ENCODE data around the gene ODC1.
"Not testable (repeated sequence)": the region's sequence is repeated elsewhere in the genome, so short reads cannot be mapped to it uniquely, and the experiment has no call there.

ODC1 gene

DNA sequence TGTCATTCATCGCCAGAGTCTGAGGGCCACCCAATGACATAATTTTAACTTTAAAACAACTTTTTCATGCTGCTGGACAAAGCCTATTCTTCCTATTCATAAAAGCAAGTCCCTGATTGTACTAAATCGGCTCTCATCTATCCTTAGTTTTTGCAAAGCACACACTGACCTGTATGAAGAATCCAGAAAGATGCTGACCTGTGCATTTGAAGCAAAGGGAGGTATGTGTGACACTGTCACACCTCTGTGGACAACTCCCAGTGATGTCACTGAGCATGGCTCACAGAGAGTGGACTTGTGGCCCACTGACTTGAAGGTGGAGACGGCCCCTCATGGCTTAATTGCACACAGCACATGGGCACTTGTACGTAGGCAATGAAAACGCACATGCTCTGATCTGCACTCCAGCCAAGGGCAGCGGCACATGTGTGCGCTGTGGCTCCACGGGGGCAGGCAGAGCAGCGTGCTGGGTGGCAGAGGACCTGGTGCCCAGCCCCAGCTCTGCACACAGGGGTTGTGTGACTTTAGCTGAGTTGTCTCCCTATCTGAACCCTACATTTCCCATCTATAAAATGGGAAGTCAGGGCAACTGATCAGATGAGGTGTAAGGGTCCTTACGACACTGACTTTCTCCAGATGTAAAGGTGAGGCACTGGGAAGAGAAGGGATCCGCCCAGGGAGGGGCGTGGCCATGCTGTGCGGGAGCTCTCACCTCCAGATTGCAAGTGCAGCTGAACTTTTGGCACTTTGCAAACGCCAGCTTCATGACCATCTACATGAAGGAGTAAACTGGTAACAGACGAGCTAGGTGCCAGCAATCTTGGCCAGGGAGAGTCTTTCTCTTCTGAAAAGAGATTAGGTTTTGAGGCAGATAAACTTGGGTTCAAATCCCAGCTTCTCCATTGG, 14.3 kb upstream of the ODC1 start:
- no peaks in the 10 kb centered on the region for H3K27me3 ChIP-seq (ENCODE audit: control insufficient read depth, insufficient read depth, low read length)
- no peak overlapping the region for H3K9ac ChIP-seq (ENCODE audit: low read depth, low read length)
- H3K4me3 ChIP-seq (ENCODE audit: low read depth, low read length) = no peak overlapping the region
- H3K36me3 ChIP-seq (ENCODE audit: control insufficient read depth, insufficient read depth, low read length) = no peaks in the 10 kb centered on the region
- H3K9me3 ChIP-seq (ENCODE audit: control insufficient read depth, insufficient read depth, low read length) = no peaks in the 10 kb centered on the region
- H3K4me1 ChIP-seq (ENCODE audit: control insufficient read depth, insufficient read depth, low read length) = no peaks in the 10 kb centered on the region

DNA sequence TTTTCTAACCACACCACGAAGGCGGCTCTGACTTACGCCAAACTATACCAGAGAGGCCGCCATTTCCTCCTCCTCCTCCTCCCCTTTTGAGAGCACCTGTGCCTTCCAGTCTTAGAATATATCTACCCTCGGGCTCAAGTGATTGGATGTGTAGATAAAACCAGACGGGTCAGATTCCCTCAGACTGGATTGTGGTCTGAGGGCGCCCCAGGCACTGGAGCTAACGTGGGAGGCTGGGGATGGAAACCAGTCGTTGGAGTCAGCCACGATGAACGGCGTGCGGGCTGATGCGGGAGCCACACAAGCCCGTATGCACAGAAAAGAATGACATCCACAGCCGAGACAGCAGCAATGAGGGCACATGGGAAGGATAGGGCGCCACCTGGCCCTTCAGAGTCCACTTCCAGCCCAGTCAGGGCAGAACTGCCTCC, 12.3 kb upstream of the ODC1 start:
- Histone ChIP-seq H3K4me1 (ENCODE audit: control insufficient read depth, insufficient read depth, low read length) (no peaks in the 10 kb centered on the region), H3K9ac (ENCODE audit: low read depth, low read length) (no peak overlapping the region), H3K27me3 (ENCODE audit: control insufficient read depth, insufficient read depth, low read length) (no peaks in the 10 kb centered on the region), H3K4me3 (ENCODE audit: low read depth, low read length) (no peak overlapping the region), H3K9me3 (ENCODE audit: control insufficient read depth, insufficient read depth, low read length) (no peaks in the 10 kb centered on the region), H3K36me3 (ENCODE audit: control insufficient read depth, insufficient read depth, low read length) (no peaks in the 10 kb centered on the region)

DNA sequence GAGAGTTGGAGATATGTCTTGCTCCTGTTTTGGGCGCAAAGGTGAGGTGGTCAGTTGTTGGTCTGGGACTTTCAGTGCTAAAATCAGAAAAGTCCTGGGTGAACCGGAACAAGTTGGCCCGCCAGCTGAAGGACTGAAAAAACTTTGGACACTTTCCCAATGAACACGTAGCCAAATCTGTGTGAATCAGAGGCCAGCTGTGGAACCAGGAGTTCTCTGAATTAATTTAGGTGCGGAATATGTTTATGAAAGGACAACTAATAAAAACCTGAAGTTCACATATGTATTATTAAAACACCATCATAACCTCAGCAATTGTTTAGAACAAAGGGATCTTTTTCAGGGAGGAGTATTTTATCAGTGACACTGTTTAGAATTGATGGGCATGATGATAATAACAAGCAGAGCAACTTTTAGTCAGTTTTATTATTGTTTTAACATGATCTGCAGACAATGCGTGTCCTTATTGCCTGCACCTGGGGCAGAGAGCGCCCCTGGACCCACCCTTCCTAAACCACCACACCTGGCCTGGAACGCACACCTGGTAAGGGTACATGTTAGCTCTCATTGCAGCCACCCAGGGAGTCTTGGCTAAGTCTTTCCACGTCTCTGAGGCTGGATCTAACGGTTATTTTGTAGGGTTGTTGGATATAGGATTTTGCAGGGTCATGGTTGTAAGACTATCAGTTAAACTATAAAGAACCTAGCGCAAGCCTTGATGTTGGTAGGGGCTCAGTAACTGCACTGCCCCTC, 9.9 kb upstream of the ODC1 start:
- no peaks in the 10 kb centered on the region for H3K4me1 ChIP-seq (ENCODE audit: control insufficient read depth, insufficient read depth, low read length)
- no peaks in the 10 kb centered on the region for H3K36me3 ChIP-seq (ENCODE audit: control insufficient read depth, insufficient read depth, low read length)
- no peaks in the 10 kb centered on the region for H3K9me3 ChIP-seq (ENCODE audit: control insufficient read depth, insufficient read depth, low read length)
- H3K9ac ChIP-seq (ENCODE audit: low read depth, low read length) = no peak overlapping the region
- no peaks in the 10 kb centered on the region for H3K27me3 ChIP-seq (ENCODE audit: control insufficient read depth, insufficient read depth, low read length)
- H3K4me3 ChIP-seq (ENCODE audit: low read depth, low read length) = no peak overlapping the region

DNA sequence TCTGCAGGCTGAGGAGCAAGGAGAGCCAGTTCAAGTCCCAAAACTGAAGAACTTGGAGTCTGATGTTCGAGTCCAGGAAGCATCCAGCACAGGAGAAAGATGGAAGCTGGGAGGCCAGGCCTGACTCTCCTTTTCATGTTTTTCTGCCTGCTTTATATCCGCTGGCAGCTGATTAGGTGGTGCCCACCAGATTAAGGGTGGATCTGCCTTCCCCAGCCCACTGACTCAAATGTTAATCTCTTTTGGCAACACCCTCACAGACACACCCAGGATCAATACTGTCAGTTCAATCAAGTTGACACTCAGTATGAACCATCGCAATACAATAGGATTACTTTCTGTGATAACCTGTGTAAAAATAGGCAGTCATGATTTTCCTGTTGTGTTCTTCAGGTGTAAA, 9.1 kb upstream of the ODC1 start:
- H3K4me1 ChIP-seq (ENCODE audit: control insufficient read depth, insufficient read depth, low read length); H3K4me3 ChIP-seq (ENCODE audit: low read depth, low read length); H3K36me3 ChIP-seq (ENCODE audit: control insufficient read depth, insufficient read depth, low read length); H3K27me3 ChIP-seq (ENCODE audit: control insufficient read depth, insufficient read depth, low read length); H3K9ac ChIP-seq (ENCODE audit: low read depth, low read length); H3K9me3 ChIP-seq (ENCODE audit: control insufficient read depth, insufficient read depth, low read length): not testable (repeated sequence)

DNA sequence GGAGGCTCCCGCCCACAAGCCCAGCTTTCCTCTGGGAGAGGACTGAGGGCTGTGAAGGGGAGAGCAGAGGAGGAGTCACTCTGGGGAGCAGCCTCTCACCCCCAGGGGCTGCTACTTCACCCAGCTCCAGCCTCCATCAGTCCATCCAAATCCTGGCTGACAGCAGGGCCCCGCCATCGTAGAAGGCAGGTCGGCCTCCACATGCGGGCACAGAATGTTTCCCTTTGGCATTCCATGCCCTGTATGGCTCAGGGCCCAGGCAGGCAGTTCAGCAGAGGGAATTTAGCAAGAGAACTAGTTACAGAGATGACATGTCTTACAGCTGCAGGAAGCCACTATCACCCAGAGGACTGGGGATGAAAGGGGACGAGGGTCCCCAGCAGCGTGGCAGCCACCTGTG, 6.4 kb upstream of the ODC1 start:
- Histone ChIP-seq H3K9me3 (ENCODE audit: control insufficient read depth, insufficient read depth, low read length) (no peaks in the 10 kb centered on the region), H3K4me1 (ENCODE audit: control insufficient read depth, insufficient read depth, low read length) (no peaks in the 10 kb centered on the region), H3K9ac (ENCODE audit: low read depth, low read length) (no peak overlapping the region), H3K27me3 (ENCODE audit: control insufficient read depth, insufficient read depth, low read length) (peaks cover 7% of the 10 kb centered on the region), H3K4me3 (ENCODE audit: low read depth, low read length) (no peak overlapping the region), H3K36me3 (ENCODE audit: control insufficient read depth, insufficient read depth, low read length) (no peaks in the 10 kb centered on the region)

DNA sequence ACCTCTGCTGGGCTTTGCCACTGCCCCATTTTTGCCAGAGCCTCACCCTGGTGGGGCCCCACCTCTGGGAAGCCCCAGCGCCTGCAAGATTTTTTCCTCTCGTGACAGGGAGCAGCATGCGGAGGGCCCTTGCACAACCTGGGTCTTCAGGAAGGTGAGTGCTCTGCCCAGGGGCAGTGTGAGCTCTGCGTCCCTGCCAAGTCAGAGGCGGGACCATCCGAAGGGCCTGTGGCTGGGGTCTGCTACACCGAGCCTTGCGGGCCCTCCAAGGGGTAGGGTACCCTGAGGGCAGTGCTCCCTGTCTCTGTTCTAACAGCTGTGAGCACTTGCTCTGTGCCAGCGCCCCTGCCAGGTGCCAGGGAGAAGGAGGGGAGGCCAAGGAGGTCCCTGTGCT, 5.8 kb upstream of the ODC1 start:
- Histone ChIP-seq H3K9ac (ENCODE audit: low read depth, low read length) (no peak overlapping the region), H3K4me3 (ENCODE audit: low read depth, low read length) (no peak overlapping the region), H3K36me3 (ENCODE audit: control insufficient read depth, insufficient read depth, low read length) (no peaks in the 10 kb centered on the region), H3K9me3 (ENCODE audit: control insufficient read depth, insufficient read depth, low read length) (no peaks in the 10 kb centered on the region), H3K4me1 (ENCODE audit: control insufficient read depth, insufficient read depth, low read length) (no peaks in the 10 kb centered on the region), H3K27me3 (ENCODE audit: control insufficient read depth, insufficient read depth, low read length) (peaks cover 13% of the 10 kb centered on the region)

DNA sequence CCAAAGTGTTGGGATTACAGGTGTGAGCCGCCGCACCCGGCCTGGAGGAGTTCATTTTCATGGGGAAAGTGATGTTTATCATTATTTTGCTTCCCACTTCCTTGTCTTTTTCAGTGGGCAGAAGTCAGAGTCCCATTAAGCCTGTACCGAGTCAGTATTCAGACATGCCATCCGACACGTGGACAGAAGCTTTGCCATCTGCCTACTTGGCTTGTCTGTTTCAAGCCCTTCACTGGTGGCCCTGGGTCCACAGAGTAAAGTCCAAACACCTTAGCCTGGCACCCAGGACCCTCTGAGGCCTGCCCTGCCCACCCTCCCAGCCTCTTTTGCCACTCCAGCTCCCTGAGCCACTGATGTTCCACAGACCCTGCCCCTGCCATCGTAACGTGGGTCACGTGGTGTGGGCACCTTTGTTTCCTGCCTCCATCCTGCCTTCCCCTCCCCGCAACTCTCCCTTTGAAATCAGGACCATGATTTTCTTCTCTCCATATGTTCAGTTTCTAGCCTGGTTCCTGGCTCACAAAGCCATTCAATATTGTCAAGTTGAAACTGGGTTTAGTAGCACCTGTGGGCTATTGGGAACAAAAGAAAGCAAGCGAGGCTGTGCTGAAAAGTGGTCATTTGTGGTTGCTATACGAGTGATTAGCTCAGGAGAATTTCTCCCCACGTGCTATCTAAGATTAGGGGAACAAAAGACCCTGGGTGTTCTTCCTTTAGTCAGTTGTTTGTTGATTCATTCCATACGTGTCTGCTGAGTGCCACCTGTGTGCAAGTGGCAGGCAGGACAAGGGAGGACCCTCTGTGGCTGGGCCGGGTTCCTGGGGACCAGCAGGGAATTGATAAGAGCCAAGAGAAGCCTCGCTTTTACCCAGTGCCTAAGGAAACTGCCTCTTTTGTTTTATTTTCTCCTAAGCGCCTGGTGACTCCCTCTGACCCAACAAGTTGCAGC, 5.1 kb upstream of the ODC1 start:
- Histone ChIP-seq H3K9me3 (ENCODE audit: control insufficient read depth, insufficient read depth, low read length) (no peaks in the 10 kb centered on the region), H3K4me1 (ENCODE audit: control insufficient read depth, insufficient read depth, low read length) (no peaks in the 10 kb centered on the region), H3K4me3 (ENCODE audit: low read depth, low read length) (no peak overlapping the region), H3K9ac (ENCODE audit: low read depth, low read length) (no peak overlapping the region), H3K36me3 (ENCODE audit: control insufficient read depth, insufficient read depth, low read length) (no peaks in the 10 kb centered on the region), H3K27me3 (ENCODE audit: control insufficient read depth, insufficient read depth, low read length) (peaks cover 14% of the 10 kb centered on the region)

DNA sequence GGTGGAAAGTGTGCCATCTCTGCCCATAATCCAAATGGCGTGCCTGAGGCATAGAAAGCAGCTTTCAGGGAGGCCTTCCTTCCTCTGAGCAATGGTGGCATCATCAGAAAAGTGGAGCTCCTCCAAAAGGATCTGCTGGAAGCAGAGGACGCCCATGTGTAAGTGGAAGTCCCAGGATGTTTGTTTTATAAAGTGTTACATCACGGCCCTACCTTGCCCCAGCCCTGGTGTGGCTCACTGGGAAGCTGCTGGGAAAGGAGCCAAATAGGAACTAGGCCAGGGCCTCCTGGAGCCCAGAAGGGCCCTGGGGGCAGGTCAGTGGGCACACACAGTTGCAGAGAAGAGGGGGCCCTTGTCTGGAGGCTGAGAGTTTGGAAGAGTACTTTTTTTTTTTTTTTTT, 4.2 kb upstream of the ODC1 start:
- no peaks in the 10 kb centered on the region for H3K9me3 ChIP-seq (ENCODE audit: control insufficient read depth, insufficient read depth, low read length)
- H3K4me3 ChIP-seq (ENCODE audit: low read depth, low read length) = no peak overlapping the region
- H3K9ac ChIP-seq (ENCODE audit: low read depth, low read length) = no peak overlapping the region
- H3K36me3 ChIP-seq (ENCODE audit: control insufficient read depth, insufficient read depth, low read length) = no peaks in the 10 kb centered on the region
- no peaks in the 10 kb centered on the region for H3K4me1 ChIP-seq (ENCODE audit: control insufficient read depth, insufficient read depth, low read length)
- H3K27me3 ChIP-seq (ENCODE audit: control insufficient read depth, insufficient read depth, low read length) = peaks cover 16% of the 10 kb centered on the region

DNA sequence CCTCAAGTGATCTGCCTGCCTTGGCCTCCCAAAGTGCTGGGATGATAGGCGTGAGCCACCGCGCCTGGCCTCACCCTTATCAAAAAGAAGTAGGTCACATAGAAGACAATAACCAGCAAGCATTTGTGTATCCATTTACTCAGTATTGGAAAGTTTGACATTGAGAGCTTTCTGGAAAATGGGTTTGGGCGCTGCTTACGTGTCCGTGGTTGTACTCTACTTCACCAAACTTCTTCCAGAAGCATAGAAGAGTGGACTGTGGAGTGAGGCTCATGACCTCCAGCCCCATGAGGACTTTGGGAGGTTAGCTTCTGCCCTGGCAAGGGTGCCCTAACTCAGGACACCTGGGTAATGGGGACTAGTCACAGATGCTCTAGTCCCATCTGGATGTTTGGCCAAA, 3.7 kb upstream of the ODC1 start:
- no peaks in the 10 kb centered on the region for H3K4me1 ChIP-seq (ENCODE audit: control insufficient read depth, insufficient read depth, low read length)

DNA sequence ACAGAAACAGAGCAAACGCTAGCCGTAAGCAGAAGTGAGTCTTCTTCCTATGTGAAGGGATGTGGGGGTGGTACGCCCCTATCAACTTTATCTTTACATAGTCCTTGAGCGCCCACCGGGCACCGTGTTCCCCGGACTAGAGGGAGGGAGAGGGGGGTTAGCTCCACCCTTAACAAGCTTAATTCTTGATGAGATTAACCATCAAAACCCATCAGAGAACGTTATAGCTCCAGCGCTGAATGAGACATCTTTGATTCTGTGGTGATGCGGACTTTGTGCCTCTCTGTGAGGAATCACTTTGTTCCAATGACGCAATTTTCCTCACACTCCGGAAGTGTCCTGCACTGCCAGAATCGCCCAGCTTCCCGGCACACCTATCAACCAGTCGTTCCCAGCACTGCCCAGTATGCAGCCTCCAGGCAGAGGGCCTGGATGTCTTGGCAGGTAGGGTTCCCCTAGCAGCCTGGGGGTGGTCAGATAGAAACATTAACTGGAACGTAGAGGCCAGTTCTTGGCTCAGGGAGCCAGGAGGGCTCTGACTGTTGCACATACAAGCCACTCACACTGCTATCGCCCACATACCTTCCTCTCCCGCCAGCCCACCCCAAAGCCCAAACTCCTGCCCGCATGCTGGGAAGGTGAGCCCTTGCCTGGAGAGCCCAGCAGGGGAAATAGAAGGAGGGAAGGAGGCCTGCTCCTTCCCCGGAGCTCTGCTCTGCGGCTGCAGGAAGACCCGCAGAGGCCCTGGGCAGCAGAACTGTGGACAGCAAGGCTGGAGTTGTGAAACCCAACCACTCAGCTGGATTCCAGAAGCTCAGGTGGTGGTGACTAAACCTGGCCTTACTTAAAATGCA, 1.9 kb upstream of the ODC1 start:
- H3K36me3 ChIP-seq (ENCODE audit: control insufficient read depth, insufficient read depth, low read length) = no peaks in the 10 kb centered on the region
- no peaks in the 10 kb centered on the region for H3K4me1 ChIP-seq (ENCODE audit: control insufficient read depth, insufficient read depth, low read length)
- H3K27me3 ChIP-seq (ENCODE audit: control insufficient read depth, insufficient read depth, low read length) = peaks cover 23% of the 10 kb centered on the region
- H3K4me3 ChIP-seq (ENCODE audit: low read depth, low read length) = peak overlapping the region; percentile 18
- H3K9ac ChIP-seq (ENCODE audit: low read depth, low read length) = no peak overlapping the region
- no peaks in the 10 kb centered on the region for H3K9me3 ChIP-seq (ENCODE audit: control insufficient read depth, insufficient read depth, low read length)

More for the DNA sequence above, 3.7 kb upstream of the ODC1 start:
- no peak overlapping the region for H3K4me3 ChIP-seq (ENCODE audit: low read depth, low read length)
- no peaks in the 10 kb centered on the region for H3K9me3 ChIP-seq (ENCODE audit: control insufficient read depth, insufficient read depth, low read length)
- H3K27me3 ChIP-seq (ENCODE audit: control insufficient read depth, insufficient read depth, low read length) = peaks cover 21% of the 10 kb centered on the region
- H3K36me3 ChIP-seq (ENCODE audit: control insufficient read depth, insufficient read depth, low read length) = no peaks in the 10 kb centered on the region
- no peak overlapping the region for H3K9ac ChIP-seq (ENCODE audit: low read depth, low read length)

DNA sequence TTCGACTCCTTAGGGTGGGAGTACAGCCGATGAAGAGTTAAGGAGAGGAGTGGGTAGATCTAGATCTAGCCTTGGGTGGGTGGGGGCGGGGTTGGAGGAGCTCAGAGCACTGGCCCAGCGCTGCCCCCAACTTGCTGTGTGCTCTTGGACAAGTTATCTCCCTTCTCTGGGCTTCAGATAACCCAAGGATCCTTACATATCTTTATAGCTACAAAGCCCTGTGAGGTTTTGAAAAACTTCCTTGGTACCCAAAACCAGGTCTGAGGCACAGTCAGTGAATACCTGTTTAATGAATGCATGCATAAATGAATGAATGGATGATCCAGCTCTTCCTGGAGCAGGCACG, 1.3 kb upstream of the ODC1 start:
- Histone ChIP-seq H3K4me3 (ENCODE audit: low read depth, low read length) (peak overlapping the region; percentile 54), H3K27me3 (ENCODE audit: control insufficient read depth, insufficient read depth, low read length) (peaks cover 23% of the 10 kb centered on the region), H3K4me1 (ENCODE audit: control insufficient read depth, insufficient read depth, low read length) (no peaks in the 10 kb centered on the region), H3K36me3 (ENCODE audit: control insufficient read depth, insufficient read depth, low read length) (peaks cover 3% of the 10 kb centered on the region), H3K9ac (ENCODE audit: low read depth, low read length) (no peak overlapping the region), H3K9me3 (ENCODE audit: control insufficient read depth, insufficient read depth, low read length) (no peaks in the 10 kb centered on the region)

Measured in iPS-15b (cell line).